GM19328 (cell line): ENCODE measurements around the gene PCGF2.

Experiments
- ATAC-seq: cut with Tn5 transposase; IDR thresholded peaks from one replicate; pipeline ENCODE4 v1.9.1; 2021; ENCODE audit warnings: mild to moderate bottlenecking, moderate library complexity; ENCODE audit not compliant: unreplicated experiment

The PCGF2 gene

DNA sequence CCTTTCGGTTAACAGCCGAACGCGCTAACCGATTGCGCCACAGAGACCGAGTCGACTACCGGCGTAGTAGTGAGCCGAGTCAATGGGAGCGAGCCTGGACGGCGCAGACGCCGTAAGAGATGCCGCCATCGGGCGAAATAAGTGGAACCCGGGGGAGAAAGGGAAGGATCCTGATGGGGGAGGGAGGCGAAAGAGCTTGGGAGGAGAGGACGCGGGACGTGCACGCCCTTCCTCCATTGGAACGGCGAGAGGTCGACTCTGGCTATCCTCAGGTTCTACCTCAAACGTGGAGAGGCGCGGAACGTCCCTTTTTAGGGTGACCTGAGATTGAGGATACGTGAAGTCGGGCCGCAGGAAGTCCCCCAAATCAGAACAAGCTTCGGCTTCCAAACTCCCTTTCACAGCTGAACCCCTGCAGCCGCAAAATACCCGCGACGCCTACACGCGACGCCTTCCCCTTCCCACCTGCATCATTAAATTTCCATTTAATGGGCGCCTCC lies 3.7 kb upstream of the PCGF2 start:
- ATAC-seq, result peak; percentile 7

DNA sequence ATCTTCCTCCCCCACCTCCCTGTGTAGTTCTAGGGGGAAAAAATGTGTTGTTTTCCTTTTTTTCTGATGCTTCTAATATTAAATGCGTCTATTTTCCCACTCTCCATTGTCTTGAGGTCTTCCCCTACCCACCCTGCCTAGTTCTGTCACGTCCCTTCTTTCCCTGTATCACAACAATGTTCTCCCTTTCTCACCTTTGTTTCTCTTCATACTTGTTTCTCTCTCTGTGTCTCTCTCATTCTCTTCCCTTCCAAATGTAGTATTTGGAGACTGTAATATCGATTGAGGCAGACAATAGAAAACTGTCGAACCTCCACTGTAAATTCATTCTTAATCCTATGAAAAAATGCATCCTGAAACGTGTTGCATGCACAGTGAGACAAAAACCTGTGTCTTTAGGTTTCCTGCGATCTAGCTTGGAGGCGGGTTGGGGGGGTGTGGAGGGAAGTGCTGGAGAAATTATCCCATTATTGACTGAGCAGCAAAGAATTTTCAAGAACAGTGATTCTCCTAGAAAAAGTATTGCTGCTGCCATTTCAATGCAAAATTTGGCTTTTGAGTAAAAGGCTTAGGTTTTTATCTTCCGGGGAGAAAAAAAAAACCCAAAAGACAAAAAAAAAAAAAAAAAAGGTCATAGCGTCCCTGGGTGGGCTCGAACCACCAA lies 3.1 kb upstream of the PCGF2 start:
- ATAC-seq, result no peak

GRCh38 chr17:38750312-38751121 lies 2.4 kb upstream of the PCGF2 start:
- ATAC-seq, result no peak

- ATAC-seq, result no peak
Measured at GRCh38 chr17:38750044-38750311, 1.8 kb upstream of the PCGF2 start.

DNA sequence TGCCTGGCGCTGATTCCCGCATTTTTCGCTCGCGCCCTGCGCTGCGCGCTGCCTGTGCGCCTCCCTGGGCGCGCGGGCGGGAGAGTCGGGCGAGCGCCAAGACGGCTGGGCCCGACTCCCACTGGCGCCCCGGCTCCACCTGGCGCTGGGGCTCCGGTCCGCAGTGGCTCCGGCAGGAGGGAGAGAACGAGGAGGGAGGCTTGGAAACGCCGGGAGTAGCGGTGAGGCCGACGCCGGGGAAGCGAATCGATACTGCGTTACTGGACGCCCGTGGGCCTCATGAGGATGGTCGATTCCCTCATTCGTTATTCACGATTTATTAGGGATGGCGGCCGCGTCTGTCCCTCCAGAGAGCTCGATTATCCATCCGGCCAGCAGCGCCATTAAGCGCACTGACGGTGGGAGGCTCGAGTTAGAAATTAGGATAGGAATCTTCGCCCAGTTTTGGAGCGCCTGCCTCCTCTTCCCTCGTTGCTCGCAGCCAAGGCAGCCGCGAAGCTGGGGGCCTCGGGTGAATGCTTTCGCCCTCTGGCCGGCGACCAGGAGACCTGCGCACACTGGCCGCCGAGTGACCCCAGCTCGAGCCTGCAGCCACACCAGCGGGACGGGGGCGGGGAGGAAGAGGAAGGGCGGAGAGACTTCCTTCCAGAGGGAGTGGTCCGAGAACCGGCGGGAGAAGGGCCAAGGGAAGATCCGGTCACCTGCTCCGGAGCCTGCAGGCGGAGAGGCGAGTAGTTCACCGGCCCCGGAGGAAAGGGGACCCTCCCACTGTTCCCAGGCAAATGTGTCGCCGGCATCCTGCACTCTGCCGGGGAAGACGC lies 1.3 kb upstream of the PCGF2 start:
- ATAC-seq, result no peak

DNA sequence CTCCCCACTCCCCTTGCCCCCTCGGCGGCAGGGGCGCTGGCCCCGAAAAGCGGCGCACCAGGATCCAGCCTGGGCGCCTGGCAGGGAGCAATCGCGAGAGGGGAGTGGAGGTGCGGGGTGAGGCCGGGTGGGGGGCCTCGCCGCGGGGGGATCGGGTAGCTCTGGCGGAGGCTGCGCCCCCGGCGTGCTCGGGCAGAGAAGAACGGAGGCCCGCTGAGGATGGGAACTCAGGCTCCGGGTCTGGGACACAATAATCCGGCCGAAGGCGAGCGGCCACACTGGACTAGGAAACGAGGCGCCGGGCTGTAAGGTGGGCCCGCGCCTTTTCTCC lies 721 bp upstream of the PCGF2 start:
- ATAC-seq, result no peak

DNA sequence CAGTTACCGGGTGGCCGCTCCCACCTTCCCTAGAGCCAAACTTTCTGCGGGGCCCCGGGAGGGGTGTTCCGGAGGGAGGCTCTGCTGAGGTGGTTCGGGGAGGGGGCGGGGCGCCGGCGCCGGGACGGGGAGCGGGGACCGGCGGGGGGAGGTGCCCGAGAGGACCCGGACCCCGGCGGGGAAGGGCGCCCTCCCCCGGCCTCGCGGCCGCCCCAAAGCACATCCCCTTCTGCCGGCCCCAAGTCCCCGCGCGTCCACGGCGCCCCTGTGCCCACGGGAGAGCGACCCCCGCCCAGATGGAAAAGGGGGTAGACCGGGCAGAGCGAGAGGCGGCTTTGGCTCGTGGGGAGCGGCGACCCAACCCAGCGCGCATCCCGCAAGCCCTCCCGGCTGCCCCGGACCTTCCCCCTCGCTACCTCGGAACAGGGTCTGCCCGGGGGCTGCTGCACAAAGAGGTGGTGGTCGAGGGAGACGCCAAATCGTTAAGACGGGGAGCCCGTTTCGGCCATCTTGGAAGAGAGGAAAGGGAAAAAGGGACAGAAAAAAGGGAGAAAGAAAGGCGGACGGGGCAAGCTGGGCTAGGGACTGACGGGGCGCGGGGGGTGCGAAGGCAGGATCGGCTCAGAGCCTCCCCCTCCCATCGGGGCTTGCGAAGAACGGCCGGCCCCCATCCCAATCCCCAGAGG lies 530 bp downstream of the PCGF2 start:
- ATAC-seq, result no peak

- ATAC-seq, result no peak
Measured at GRCh38 chr17:38746849-38747462, 1.2 kb downstream of the PCGF2 start.

DNA sequence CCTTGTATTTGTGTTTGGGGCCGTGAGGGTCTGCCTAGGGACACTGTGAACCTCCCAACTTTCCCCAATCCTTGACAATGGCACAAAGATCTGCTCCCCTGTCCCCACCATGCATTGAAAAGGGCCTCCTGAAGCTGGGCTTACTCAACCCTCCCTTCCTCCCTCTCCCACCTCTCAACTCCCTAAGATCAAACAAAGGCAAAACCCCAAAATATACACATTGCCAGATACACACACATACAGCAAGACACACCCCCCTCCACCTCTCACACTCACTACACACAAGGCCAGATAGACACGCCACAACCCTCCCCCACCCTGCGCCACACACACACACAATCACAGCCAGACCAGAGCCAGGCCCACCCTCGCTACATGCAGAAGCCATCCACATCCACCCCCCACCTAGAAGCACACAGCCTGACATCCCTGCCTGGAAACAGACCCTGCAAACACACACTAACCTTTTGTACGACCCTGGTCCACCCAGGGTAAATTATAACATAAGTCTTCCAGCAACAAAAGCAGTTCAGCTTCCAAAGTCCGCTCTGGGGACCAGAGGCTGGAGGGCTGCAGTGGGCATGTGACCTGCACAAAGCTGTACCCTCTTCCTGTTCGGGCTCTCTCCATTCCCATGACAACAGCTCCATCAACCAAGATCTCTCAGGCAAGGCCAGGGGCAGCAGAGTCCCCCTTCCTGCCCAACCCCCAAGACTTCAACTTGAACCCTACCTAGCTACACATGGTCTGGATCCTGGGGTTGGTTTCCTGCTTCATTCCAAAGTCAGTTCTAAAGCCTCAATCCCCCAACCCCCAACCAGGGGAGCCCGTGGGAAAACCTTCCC lies 1.9 kb downstream of the PCGF2 start:
- ATAC-seq, result no peak

DNA sequence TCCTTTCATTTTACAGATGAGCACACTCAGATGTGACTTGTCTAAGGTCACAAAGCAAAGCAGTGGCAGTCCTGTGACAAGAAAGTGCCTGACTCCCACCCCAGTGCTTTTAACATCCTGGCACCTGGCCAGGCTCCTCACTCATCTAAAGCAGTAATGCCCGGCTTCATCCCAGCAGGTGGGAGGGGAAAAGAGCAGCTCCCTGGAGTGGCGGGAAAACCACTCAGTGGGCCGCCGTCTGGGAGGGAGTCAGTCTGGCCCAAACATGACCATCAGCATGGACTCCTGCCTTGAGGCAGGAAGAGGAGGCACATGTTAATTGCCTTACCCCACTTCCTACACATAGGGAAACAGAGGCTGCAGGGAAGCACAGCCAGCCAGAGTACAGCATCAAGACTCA lies 2.6 kb downstream of the PCGF2 start:
- ATAC-seq, result no peak

DNA sequence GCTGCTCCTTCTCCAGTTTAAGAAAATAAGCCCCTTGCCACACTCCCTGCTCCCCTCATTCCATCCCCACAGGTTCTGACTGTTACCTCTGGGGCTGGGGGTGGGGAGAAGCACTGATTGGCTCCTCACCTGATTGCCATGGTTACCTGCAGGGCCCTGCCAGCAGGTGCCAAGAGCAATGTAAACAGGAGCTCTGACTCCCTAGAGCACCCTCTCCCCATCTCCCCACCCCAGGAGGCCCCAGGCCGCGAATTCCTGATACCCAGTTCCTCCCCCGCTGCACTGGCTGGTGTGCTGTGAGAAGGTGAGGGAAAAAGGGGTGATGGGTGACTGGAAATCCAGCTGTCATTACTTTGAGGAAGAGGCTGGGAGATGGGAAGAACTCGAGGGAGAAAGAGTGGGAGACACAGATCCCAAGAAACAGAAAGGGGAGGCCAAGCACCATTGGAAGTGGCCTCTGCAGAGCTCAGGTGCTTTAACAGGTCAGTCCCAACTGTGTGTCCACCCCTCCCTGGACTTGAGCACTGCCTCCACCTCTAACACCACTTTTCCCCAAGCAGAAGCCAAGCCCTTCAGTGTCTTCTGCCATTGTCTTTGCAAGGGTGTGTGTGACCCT lies 4.5 kb downstream of the PCGF2 start:
- no peak for ATAC-seq

GRCh38 chr17:38742411-38743308 lies 5.5 kb downstream of the PCGF2 start:
- ATAC-seq, result no peak

DNA sequence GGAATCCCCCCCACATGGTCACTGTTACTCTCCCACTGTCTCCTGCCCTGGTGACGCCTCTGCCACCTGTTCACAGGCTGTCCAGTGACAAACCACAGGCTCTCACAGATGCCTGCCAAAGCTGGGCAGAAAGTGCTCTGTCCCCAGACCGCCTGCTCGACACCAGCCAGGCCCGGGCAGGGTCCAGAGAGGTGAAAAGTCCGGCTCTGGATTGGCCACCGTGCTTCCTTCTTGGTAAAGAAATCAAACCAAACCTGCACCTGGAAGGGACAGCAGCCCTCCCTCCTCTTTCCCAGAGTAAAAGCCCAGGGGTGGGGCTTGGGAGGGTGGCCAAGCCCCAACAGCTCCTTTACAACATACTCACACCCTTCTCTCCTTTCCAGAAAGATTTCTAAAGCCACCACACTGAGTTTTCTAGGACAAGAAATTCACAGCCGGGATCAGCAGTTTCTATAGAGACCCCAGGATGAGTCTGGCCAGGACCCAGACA lies 6.2 kb downstream of the PCGF2 start:
- ATAC-seq, result no peak

DNA sequence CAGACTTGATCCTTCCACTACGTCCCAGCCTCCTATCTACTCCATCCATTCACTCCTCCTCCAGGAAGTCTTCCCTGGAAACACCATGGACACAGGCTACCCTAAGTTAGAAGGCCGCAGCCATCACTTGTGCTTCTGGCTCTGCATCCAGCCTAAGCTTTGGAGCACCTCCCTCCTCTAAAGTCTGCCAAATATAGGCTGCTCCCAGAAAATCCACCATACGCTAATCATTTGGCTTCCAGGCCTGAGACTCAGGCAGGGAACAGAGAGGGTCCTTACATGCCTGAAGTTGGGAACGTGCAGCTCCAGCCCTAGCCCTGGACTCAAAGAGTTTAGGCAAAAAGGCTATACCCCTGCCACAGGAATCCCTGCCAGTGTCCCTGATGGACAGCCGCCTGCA lies 6.7 kb downstream of the PCGF2 start:
- no peak for ATAC-seq

DNA sequence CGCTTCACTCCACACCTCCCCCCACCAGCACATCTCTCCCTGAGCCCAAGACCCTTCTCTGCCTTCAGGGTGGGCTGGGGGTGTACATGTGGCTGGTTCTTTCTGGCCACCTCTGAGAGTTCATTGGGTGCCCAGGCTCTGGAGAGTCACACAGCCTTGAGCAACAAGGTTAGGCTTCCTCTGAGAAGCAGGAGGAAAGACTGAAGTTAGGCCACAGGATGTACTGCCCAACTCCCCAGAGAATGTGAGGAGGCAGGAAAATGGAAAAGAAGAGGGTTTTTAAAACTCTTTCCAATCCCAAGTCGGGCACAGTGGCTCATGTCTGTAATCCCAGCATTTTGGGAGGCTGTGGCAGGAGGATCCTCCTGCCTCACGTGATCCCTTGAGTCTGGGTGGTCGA lies 7.3 kb downstream of the PCGF2 start:
- no peak for ATAC-seq

- no peak for ATAC-seq
Measured at GRCh38 chr17:38740044-38740443, 8.1 kb downstream of the PCGF2 start.

DNA sequence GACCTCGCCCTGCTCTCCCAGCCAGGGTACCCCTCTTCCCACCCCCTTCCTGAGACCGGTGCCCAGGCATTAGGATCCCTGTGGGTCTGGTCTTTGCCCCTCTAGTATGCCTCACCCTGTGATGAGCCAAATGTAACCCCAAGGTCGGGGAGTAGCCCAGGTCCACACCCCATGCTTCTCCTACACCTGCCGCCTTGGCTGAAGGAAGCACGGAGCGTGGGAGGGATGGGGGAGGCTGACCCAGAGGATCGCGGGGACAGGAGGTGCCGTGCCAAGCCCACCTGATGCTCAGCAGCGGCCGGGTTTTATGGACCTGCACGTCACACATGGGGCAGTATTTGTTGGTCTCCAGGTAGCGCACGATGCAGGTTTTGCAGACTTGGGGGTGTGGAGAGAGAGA lies 8.8 kb downstream of the PCGF2 start:
- ATAC-seq, result no peak

DNA sequence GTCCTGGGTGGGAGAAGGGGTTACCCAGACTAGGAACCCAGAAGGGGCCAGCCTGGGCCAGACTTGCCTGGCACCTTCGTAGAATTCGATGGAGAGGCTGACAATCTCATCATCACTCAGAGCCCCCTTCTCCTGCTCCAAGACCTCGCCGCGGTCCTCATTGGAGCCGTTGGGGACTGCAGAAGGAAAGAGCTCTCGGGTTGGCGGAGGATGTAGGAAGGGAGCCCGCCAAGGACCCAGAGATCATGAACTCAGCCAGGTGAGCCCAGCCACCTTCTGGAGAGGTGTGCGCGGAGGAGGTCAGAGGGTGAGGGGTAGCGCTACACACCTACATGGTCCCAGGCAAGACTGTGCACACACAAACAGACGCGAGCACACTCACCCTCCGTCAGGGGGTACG lies 9.4 kb downstream of the PCGF2 start:
- ATAC-seq, result no peak
